B cell (primary cell): ENCODE results near the gene MED20.

Experiments
- CTCF ChIP-seq: fragments of 200-600 bp; IDR thresholded peaks from one replicate; pipeline ENCODE4 v1.8.0; 2022; ENCODE audit warnings: antibody characterized with exemption, mild to moderate bottlenecking
- EZH2 ChIP-seq: IDR thresholded peaks from 2 replicates; pipeline ENCODE4 v1.6.1; 2012; ENCODE audit warnings: borderline replicate concordance, low read depth, mild to moderate bottlenecking, moderate library complexity, low read length; ENCODE audit not compliant: insufficient read depth, poor library complexity, severe bottlenecking

- TF ChIP-seq EZH2 (no peak), CTCF (no peak)
These were observed 24.7 kb downstream of the MED20 start for GRCh38 chr6:41896281-41896680.
